Measurements from ENCODE around the gene TTC27.

Gene TTC27

GRCh38 chr2:32820088-32820487 lies 192.2 kb downstream of the TTC27 start:
- TF ChIP-seq, protein P1, sequence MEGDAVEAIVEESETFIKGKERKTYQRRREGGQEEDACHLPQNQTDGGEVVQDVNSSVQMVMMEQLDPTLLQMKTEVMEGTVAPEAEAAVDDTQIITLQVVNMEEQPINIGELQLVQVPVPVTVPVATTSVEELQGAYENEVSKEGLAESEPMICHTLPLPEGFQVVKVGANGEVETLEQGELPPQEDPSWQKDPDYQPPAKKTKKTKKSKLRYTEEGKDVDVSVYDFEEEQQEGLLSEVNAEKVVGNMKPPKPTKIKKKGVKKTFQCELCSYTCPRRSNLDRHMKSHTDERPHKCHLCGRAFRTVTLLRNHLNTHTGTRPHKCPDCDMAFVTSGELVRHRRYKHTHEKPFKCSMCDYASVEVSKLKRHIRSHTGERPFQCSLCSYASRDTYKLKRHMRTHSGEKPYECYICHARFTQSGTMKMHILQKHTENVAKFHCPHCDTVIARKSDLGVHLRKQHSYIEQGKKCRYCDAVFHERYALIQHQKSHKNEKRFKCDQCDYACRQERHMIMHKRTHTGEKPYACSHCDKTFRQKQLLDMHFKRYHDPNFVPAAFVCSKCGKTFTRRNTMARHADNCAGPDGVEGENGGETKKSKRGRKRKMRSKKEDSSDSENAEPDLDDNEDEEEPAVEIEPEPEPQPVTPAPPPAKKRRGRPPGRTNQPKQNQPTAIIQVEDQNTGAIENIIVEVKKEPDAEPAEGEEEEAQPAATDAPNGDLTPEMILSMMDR (IDR thresholded peaks at IDR 0.05), result no peak

DNA sequence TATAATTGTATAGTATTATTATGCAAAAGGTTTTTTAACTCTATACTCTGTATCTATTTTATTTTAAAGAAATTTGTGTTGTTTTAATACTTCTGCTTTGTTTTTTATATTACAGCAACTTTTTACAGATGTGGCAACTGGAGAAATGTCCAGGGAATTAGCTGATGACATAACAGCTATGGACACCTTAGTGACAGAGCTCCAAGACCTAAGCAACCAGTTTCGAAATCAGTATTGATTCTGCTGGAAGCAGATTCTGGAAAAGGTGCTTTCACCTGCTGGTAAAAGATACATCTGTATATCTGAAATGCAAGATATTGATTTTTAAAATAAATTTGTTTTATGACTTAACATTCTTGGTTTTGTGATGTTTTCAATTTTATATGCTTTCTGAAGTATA lies 192.9 kb downstream of the TTC27 start:
- TF ChIP-seq, protein P1 (IDR thresholded peaks at IDR 0.05), result no peak

- TF ChIP-seq, protein P1 (IDR thresholded peaks at IDR 0.05), result no peak
Observed at GRCh38 chr2:32824070-32824809, 196.4 kb downstream of the TTC27 start.

- TF ChIP-seq, protein P1 (IDR thresholded peaks at IDR 0.05), result no peak
Observed at GRCh38 chr2:32825291-32825712, 197.5 kb downstream of the TTC27 start.

DNA sequence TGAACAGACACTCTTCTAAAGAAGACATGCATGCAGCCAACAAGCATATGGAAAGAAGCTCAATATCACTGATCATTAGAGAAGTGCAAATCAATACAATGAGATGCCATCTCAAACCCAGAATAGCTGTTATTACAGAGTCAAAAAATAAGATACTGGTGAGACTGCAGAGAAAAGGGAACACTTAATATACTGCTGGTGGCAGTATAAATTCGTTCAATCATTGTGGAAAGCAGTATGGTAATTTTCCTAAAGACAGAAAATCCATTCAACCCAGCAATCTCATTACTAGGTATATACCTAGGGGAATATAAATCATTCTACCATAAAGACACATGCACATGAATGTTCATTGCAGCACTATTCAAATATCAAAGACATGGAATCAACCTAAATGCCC lies 202.3 kb downstream of the TTC27 start:
- TF ChIP-seq, protein P1 (IDR thresholded peaks at IDR 0.05), result no peak

DNA sequence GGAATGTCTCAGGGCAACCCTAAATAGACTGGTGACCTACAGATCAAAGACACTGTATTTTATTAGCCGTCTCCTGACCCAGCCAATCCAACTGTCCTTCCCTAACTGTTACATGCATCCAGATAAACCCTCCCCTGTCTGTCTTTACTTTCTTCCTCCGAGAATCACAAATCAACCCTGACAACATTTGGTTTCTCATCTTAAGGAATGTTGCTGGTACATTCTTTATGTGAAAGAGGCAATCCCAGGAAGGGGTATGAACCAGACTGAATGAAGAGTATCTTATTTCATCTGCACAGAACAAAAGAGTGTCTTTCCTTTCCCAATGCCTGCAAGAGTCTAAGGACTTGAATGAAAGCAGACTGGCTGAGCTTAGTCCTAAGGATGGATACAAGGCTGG lies 205.0 kb downstream of the TTC27 start:
- TF ChIP-seq, protein P1 (IDR thresholded peaks at IDR 0.05), result no peak

- TF ChIP-seq, protein P1 (IDR thresholded peaks at IDR 0.05), result no peak
Observed at GRCh38 chr2:32833709-32834108, 205.9 kb downstream of the TTC27 start.

DNA sequence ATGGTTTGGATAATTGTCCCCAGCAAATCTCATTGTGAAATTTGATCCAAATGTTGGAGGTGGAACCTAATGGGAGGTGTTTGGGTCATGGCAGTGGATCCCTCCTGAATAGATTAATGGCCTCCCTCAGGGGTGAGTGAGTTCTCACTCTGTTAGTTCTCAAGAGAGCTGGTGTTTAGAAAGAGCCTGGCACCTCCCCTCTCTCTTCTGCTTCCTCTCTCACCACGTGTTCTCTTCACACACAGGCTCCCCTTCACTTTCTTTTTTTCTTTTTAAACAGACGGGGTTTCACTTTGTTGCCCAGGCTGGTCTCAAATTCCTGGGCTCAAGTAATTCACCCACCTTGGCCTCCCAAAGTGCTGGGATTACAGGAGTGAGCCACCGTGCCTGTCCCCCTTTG lies 207.3 kb downstream of the TTC27 start:
- TF ChIP-seq, protein P1 (IDR thresholded peaks at IDR 0.05), result no peak
